HG03460 (cell line): ENCODE measurements around the gene UNC80.
"Not testable (repeated sequence)": the region's sequence is repeated elsewhere in the genome, so short reads cannot be mapped to it uniquely, and the experiment has no call there.

Experiments
- ATAC-seq: cut with Tn5 transposase; IDR thresholded peaks from one replicate; pipeline ENCODE4 v1.9.1; 2021; ENCODE audit not compliant: unreplicated experiment

Gene UNC80, protein sequence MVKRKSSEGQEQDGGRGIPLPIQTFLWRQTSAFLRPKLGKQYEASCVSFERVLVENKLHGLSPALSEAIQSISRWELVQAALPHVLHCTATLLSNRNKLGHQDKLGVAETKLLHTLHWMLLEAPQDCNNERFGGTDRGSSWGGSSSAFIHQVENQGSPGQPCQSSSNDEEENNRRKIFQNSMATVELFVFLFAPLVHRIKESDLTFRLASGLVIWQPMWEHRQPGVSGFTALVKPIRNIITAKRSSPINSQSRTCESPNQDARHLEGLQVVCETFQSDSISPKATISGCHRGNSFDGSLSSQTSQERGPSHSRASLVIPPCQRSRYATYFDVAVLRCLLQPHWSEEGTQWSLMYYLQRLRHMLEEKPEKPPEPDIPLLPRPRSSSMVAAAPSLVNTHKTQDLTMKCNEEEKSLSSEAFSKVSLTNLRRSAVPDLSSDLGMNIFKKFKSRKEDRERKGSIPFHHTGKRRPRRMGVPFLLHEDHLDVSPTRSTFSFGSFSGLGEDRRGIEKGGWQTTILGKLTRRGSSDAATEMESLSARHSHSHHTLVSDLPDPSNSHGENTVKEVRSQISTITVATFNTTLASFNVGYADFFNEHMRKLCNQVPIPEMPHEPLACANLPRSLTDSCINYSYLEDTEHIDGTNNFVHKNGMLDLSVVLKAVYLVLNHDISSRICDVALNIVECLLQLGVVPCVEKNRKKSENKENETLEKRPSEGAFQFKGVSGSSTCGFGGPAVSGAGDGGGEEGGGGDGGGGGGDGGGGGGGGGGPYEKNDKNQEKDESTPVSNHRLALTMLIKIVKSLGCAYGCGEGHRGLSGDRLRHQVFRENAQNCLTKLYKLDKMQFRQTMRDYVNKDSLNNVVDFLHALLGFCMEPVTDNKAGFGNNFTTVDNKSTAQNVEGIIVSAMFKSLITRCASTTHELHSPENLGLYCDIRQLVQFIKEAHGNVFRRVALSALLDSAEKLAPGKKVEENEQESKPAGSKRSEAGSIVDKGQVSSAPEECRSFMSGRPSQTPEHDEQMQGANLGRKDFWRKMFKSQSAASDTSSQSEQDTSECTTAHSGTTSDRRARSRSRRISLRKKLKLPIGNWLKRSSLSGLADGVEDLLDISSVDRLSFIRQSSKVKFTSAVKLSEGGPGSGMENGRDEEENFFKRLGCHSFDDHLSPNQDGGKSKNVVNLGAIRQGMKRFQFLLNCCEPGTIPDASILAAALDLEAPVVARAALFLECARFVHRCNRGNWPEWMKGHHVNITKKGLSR (N-terminal part only)

DNA sequence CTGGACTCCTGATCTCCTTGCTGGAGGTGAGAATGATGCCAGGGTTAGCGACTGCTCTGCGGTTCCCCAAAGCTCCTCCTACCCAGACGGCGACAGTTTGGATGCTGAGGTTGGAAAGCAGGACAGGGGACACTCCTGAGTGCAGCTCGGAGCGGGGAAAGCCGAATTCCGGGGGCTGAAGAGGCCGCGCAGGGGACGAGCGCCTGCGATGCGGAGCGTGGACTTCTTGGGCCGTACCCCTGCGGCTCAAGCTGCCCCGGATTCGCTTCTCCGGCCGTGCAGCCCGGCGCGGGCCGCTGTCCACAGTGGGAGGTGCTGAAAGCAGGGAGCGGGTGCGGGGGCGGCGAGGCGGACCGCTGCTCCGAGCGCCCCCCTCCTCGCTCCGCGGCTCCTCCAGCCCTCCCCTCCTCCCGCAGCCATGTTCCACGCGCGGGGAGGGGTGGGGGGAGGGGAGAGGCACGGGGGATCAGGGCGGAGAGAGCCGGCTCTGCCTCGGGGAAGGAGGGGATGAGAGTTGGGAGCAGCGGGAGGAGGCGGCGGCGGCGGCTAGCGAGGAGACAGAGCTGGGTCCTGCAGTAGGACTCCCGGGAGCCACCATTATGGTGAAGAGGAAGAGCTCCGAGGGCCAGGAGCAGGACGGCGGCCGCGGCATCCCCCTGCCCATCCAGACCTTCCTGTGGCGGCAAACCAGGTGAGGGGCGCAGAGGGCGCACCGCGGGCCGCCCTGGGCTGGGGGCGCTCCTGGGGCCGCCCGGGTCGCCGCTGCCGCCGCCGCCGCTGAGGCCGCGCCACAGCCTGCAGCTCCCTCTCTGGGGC is at the start of gene UNC80:
TSS of gene UNC80 (plus strand) at position 359 of the 816 bp plus-strand sequence. CDS start at position 600, 241 bp downstream.
- no peak for ATAC-seq

DNA sequence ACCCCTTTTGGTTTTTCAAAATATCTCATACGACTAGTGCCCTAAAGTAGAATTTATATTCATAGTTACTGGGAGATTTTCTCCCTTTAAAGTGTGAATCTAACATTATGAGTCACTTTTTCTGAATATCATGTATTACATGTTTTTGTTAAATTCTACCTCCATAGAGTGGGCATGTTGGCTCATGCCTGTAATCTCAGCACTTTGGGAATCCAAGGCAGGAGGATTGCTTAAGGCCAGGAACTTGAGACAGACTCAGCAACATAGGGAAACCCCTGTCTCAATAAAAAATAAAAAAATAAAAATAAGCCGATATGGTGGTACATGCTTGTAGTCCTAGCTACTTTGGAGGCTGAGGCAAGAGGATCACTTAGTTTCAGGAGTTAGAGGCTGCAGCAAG is 45.3 kb upstream of the UNC80 start:
- no peak for ATAC-seq

- no peak for ATAC-seq
Measured at GRCh38 chr2:209727077-209727476, 44.6 kb upstream of the UNC80 start.

GRCh38 chr2:209734805-209735204 is 36.8 kb upstream of the UNC80 start:
- no peak for ATAC-seq

DNA sequence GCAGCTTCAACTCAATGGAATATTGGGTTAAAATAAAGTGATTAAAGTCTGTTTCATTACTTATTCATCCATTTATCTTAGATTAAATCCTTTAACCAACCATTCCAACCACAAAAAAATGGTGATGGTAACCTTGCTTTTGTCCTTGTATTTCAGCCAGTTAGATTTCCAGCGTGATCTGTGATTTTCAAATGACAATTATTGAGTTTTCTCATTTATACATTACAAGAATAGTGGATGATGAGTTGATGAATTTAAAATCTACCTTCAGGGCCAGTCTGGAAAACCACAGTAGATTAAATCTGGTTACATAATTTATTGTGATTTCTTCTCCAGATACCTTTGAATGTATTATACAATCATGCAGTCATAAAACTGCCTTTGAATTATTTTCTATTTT is 29.7 kb upstream of the UNC80 start:
- ATAC-seq, result no peak

DNA sequence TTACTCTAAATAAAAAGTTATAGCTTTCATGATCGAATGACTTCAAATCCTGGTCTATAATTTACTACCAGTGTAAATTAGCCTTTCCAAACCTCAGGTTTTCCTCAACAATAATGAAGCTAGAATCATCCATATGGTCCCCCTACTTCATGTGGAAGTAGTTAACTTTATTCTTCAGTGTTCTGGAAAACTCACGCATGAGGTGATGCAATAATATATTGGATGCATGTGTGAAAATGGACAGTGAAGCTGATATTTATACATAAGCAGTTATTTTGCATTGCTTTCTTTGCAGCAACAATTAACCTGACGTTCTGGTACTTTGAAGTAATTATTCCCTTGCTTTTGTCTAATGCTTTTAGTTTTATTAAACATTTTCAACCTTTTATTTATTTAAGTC is 18.6 kb upstream of the UNC80 start:
- no peak for ATAC-seq

DNA sequence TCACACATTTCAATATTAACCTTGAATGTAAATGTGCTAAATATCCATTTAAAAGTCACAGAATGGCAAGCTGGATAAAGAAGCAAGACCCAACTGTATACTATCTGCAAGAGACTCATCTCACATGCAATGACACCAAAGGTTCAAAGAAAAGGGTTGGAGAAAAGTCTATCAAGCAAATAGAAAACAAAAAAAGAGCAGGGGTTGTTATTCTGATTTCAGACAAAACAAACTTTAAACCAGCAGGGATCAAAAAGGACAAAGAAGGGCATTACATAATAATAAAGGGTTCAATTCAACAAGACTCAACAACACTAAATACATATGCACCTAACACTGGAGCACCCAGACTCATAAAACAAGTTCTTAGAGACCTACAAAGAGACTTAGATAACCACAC is 14.5 kb upstream of the UNC80 start:
- no peak for ATAC-seq

DNA sequence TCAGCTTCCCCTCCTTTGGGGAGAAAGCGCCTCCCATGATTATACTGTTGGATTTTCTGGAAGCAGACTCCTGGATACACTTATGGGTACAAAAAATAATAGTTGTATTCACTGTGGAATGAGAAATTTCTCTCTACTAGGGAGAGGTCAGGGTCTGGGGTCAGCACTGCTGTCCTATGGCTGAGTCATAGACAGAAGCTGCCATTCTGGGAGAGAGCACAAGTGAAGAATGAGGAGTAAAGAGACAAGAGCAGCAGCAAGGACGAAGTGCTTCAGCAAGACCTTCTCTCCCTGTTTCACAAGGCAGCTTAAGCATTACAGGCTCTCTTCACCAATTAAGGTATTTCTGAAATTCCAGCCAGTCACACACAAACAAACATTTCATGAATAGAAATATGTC is 10.1 kb upstream of the UNC80 start:
- ATAC-seq, result no peak

DNA sequence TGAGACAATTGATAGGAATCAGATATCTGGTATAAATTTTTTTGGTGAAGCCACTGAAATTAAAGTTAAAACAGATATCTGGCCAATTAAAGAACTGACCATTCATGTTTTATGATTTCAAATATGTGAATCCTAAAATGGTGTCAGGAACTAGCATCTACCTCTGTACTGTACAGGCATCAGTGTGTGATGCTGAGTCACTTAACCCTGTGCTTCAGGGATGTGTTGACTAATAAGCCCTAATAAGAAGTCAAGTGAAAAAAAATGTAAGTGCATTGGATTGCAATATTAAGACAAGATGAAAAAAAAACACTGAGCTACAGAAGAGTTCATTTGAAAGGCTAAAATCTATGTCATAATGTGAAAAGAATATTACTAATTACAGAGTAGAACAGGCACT is 9.1 kb upstream of the UNC80 start:
- no peak for ATAC-seq

DNA sequence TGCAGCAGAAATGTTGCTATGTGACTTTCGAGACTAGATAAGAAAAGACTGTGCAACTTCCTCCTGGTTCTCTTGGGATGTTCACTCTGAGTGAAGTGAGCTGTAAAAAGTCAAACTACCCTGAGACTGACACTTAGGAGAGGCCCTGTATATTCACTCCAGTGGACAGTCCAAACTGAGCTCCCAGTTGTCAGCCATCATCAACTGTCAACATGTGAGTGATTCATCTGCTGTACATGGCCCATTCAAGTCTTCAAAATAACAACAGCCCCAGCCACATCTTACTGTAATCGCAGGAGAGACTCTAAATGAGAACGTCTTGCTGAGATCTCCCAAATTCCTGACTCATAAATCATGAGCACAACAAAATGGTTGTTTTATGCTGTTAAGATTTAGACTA is 8.5 kb upstream of the UNC80 start:
- no peak for ATAC-seq

GRCh38 chr2:209766613-209767012 is 5.0 kb upstream of the UNC80 start:
- no peak for ATAC-seq

GRCh38 chr2:209767316-209767715 is 4.3 kb upstream of the UNC80 start:
- ATAC-seq, result no peak

GRCh38 chr2:209768557-209768956 is 3.1 kb upstream of the UNC80 start:
- no peak for ATAC-seq

- no peak for ATAC-seq
Measured at GRCh38 chr2:209772290-209772685, 656 bp downstream of the UNC80 start.

DNA sequence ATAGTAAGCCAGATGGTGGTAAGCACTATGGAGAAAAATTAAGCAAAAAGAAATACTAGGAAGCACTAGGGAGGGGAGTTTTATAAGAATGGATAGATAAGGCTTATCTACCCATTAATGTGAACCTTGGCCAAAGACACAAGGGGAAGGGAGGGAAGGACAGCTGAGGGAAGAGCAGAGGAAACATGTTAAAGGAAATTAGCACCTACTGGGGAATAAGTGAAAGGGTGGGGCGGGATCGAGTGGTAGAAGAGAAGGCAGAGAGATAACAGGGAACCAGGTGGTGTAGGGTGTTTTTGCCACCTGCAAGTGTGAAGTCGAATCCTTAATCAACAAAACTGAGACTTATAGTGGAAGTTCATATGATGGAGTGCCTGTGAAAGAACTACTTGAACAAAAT is 1.7 kb downstream of the UNC80 start:
- no peak for ATAC-seq

DNA sequence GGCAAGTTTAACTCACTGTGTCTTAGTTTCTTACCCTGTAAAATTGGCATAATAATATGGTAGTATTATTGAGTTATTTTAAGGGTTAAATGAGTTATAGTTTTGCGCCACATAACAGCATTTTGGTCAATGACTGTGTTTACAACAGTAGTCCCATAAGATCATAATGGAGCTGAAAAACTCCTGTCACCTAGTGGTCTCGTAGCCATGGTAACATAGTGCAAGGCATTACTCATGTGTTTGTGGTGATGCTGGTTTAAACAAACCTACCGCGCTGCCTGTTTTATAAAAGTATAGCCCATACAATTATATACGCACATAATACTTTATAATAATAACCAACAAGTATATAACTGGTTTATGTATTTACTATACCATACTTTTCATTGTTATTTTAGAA is 15.8 kb downstream of the UNC80 start:
- no peak for ATAC-seq

DNA sequence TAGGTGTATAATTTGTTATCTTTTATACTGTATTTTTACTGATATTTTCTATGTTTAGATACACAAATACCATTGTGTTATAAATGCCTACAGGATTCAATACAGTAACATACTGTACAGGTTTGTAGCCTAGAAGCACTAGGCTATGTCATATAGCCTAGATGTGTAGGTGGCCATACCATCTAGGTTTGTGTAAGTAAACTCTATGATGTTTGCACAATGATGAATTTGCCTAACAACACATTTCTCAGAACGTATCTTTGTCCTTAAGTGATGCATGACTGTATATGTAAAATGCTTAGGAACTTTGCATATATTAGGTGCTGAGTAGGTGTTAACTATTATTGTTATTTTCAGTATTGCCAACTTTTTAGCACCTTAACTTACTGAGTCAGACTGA is 17.3 kb downstream of the UNC80 start:
- no peak for ATAC-seq

DNA sequence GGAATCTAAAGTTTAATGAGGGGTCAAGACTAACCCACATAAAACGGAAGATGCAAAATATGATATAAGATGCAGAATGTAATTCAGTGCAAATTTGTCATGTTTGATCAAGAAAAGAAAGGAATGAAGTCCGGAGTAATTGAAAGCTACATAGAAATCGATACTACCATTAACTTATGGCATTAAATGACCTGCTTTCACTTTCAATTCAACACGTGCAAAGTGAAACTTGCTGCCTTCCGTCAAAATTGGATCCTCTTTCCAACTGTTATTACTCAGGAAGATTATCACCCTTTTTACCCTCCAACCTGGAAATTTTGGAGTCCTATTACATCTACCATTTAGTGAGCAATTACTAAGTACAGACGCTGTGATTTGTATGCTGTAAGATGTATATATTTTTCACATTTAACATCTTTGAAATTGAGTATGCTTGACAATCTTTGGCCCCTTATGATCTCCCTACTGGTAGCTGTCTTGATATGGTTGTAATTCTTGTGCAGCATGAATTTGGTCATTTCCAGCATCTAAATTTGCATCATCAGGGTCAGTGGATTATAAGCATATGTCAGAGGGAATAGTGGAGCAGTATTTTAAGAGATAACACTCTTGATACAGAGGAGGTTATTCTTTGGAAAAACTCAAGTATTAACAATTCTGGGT is 18.6 kb downstream of the UNC80 start:
- no peak for ATAC-seq

- ATAC-seq, result no peak
Measured at GRCh38 chr2:209791151-209791550, 19.5 kb downstream of the UNC80 start.

GRCh38 chr2:209795425-209795824 is 23.8 kb downstream of the UNC80 start:
- ATAC-seq, result not testable (repeated sequence)
